Measurements from ENCODE around the gene CACNG7. TPM values are rescaled to one million over a fixed set of nuclear protein-coding genes. Genes with fewer than 3 reads are reported as not detected.
A peak's percentile ranks its signal among the peaks of the same experiment; 100 is the strongest.

The CACNG7 gene
- total RNA-seq, 1 donor from 2014 or later: not detected

DNA sequence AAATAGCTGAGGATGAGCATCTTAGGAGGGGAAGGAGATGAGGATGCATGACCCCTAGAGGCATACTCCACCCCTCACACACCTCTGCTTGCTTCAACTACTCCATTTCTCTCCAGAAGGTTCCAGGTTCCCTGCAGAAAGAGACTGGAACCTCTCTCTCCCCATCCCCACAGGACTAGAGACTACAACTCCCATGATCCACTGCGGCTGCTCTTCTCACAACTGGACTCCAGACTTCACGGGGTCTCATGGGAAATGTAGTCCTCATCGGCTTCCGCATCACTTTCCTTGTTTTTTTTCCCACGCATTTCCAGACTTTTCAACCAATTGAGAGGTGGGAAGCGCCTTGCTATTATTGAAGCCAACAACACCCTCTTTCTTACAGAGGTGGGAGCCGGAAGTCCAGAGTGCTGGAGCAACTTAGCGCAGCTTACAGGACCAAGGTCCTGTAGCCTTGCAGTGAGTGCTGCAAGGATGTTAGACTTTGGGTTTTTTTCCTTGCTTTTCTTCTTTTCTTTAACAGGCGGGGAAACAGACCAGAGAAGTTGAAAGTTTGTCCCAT, 68.4 kb downstream of the CACNG7 start:
- intact Hi-C loops (cut with DNase I): no loop called here
- DNase-seq (ENCODE audit: low spot score): peak; percentile 83

DNA sequence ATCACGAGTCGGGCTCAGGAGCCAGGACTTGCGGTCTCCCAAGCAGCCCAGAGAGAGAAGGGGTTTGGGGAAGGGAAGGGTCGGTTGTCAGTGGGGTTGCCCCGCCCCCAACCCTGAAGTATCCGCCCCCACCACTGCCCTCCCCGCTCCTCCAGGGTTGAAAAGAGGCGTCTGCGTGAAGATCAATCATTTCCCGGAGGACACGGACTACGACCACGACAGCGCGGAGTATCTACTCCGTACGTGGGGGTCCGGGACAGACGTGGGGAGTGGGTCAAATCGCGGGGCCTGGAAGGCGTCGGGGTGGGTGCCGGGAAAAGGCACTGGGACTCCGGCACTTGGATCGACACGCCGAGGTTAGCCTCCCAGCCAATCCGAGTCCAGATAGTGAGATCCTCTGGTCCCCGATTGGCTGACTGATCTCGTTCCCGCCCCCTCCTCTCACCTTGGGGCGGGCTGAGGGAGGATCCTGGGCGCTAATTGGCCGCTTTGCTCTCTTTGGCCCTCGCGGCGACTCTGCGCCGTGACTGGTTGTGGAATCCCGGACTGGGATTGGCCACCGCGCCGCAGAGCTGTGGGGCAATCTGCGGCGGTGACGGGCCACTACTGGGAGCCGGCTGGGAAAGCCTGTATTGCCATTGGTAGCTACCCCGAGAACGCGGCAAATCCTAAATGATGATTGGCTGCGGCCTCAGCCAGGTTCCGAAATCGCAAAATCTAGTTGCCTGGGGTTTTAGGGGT, 69.1 kb downstream of the CACNG7 start:
- peak; percentile 82 for DNase-seq (ENCODE audit: low spot score)
- intact Hi-C loops (cut with DNase I): no loop called here

DNA sequence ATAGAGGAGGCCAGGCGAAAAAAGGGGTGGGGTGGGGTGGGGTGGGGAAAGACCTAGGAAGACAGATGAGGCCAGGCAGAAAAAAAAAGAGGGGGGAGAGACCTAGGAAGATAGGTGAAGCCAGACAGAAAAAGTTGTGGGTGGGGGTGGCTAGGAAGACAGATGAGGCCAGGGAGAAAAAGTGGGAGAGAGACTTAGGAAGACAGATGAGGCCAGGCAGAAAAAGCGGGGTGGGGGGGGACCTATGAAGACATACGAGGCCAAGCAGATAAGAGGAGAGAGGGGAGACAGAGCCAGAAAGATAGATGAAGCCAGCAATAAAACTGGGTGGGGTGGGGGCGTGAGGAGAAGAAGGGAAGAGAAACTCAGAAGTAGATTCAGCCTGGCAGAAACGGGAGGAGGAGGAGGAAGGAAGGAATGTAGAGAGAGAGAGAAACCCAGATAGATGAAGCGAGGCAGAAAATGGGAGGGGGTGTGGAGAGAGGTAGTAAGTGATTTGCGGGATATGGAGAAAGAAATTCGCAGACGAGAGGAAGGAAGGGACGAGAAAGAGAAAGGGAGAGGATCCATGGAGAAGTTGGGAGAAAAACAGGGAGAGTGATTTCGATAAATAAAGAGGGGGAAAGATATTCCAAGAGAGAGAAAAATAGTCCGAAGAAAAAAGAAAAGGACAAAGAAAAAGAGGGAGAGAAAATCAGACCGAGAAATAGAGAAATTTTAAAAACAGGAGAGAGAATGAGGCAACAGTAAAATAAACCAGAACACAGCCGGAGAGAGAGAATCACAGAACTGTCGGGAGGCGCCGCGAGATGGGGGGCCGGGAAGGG, 70.1 kb downstream of the CACNG7 start:
- intact Hi-C loops (cut with DNase I): no loop called here

DNA sequence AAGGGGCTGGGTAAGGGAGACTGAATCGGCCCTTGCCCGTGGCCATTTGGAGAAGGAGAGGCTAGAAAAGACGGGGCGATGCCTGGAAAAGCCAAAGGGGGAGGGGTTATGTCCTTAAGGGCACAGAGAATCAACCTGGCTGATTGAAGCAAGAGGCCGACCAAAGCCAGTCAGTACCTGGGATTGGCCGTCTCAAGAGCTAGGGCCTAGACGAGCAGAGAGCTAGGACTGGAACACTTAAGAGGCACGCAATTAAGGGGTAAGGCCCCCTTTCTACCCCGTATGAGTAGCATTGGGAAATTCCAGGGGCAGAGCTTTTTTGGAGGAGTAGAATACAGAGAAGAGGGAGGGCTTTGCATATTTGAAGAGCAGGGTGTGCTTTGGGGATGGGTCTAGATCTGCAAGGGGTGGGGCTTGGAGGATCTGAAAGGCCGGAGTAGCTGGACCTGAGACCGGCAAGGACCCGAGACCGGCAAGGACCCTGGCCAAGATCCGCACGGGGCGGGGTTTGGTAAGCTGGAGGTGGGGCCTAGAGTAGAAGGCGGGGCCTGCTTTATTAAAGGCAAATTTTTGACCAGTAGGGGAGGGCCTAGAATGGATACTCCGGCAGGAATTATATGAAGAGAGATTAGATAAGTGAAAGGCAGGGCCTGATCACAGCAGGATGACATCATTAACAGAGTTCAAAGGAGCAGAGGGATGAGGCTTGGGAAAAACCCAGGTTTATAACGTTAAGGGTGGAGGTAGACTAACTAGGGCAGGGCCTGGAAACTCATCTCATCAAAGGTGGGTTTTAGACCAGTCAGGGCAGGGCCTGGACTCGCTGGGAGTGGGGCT, 71.7 kb downstream of the CACNG7 start:
- DNase-seq (ENCODE audit: low spot score): no peak
- intact Hi-C loops (cut with DNase I): no loop called here

More for the DNA sequence above, 70.1 kb downstream of the CACNG7 start:
- no peak for DNase-seq (ENCODE audit: low spot score)

DNA sequence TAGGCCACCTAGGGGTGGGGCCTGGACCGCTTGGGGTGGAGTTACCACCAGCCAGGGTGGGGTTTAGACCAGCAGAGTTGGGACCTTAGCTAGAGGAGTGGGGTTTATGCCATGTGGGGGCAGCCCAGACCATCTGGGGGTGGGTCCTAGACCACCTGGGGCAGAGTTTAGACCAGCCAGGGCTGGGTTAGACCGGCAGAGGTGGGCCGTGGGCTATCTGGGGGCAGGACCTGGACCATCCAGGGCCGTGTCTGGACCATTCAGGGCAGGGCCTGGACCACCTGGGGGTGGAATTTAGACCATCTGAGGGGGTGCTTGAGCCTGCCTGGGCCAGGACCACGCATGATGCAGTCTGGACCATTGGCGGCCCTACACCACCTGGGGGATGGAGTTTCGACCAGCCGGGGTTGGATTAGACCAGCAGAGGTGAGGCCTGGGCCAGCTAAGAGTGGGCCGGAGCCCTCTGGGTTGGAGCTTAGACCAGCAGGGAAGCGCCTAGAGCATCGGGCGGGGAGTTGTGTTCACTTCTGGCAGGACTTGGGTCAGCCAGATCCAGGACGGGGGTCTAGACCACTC, 72.4 kb downstream of the CACNG7 start:
- DNase-seq (ENCODE audit: low spot score): no peak
- intact Hi-C loops (cut with DNase I): no loop called here

DNA sequence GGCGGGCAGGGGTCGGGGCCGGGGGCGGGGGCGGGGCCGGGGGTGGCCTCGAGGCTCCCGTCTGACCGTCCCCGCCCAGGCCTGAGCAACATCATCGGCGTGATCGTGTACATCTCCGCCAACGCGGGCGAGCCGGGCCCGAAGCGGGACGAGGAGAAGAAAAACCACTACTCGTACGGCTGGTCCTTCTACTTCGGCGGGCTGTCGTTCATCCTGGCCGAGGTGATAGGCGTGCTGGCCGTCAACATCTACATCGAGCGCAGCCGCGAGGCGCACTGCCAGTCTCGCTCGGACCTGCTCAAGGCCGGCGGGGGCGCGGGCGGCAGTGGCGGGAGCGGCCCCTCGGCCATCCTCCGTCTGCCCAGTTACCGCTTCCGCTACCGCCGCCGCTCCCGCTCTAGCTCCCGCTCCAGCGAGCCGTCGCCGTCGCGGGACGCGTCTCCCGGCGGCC, 72.9 kb downstream of the CACNG7 start:
- intact Hi-C loops (cut with DNase I): no loop called here
- DNase-seq (ENCODE audit: low spot score): no peak

DNA sequence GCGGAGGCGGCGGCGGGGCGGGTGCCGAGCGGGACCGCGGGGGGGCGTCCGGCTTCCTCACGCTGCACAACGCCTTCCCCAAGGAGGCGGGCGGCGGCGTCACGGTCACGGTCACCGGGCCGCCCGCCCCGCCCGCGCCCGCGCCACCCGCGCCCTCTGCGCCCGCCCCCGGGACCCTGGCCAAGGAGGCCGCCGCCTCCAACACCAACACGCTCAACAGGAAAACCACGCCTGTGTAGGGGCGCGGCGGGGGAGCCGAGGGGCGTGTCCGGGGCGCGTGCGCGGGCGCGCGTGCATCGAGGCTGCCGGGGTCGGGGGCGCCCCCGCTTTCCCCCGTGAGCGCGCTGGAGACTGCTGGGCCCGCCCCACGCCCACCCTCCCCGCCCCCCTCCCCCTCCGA, 73.5 kb downstream of the CACNG7 start:
- DNase-seq (ENCODE audit: low spot score): no peak
- intact Hi-C loops (cut with DNase I): no loop called here

DNA sequence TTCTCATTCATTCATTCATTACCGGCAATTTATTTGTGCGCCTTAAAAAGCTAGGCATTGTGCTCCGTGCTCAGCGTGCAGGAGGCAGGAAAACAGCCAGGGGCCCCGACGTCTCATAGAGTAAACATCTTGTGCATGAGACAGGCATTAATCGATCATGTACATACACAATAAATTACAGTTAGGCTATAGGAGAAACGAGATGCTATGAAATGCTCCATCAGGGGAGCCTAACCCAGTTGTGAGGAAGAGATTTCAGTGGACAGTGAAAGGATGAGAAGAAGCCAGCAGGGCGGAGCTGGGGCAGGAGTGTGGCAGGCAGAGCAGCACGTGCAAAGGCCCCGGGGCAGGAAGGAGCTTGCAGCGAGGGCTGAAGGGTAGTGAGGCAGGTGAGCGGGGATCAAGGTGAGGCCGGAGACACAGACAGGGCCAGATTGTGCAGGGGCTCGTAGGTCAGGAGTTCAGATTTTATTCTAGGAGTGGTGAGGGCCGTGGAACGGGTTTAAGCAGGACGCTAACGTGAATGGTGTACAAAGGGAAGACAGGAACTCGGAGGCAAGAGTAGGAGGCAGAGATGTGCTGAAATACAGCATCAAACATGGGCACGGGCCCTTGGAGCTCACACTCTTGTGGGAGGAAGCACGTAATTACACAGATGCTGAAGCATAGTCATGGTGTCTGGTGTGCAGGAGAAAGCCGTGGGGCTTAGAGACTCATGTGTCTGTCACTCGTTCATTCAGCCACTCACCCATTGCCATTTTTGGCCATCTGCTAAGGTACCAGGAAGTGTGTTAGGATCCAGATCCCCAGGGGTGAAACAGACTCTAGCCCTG, 74.6 kb downstream of the CACNG7 start:
- no peak for DNase-seq (ENCODE audit: low spot score)
- intact Hi-C loops (cut with DNase I): no loop called here

DNA sequence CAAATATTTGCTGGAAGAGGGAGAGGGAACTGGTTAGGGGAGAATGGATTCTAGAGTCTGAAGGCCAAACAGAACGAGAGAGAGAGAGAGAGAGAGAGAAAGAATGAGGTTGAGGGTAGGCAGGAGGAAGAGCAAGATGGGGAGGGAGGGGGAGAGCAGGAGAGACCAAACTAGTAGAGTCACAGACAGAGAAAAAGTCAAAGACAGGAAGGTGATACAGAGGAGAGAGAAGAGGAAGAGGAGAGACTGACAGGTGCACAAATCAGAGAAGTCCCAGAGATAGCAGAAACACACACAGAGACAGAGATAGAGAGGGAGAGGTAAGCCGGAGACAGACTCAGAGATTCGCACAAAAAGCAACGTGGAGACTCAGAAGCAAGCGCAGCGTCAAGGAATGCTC, 76.8 kb downstream of the CACNG7 start:
- DNase-seq (ENCODE audit: low spot score): no peak
- intact Hi-C loops (cut with DNase I): no loop called here

DNA sequence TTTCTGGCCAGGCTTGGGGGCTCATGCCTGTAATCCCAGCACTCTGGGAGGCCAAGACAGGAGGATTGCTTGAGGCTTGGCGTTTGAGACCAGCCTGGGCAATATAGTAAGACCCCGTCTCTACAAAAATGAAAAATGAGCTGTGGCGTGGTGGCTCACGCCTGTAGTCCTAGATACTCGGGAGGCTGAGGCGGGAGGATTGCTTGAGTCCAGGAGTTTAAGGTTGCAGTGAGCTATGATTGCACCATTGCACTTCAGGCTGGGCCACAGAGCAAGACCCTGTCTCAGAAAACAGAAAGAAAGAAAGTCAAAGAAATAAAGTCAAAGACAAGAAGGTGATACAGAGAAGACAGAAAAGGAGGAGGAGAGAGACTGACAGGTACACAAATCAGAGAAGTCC, 79.9 kb downstream of the CACNG7 start:
- no peak for DNase-seq (ENCODE audit: low spot score)
- intact Hi-C loops (cut with DNase I): no loop called here

DNA sequence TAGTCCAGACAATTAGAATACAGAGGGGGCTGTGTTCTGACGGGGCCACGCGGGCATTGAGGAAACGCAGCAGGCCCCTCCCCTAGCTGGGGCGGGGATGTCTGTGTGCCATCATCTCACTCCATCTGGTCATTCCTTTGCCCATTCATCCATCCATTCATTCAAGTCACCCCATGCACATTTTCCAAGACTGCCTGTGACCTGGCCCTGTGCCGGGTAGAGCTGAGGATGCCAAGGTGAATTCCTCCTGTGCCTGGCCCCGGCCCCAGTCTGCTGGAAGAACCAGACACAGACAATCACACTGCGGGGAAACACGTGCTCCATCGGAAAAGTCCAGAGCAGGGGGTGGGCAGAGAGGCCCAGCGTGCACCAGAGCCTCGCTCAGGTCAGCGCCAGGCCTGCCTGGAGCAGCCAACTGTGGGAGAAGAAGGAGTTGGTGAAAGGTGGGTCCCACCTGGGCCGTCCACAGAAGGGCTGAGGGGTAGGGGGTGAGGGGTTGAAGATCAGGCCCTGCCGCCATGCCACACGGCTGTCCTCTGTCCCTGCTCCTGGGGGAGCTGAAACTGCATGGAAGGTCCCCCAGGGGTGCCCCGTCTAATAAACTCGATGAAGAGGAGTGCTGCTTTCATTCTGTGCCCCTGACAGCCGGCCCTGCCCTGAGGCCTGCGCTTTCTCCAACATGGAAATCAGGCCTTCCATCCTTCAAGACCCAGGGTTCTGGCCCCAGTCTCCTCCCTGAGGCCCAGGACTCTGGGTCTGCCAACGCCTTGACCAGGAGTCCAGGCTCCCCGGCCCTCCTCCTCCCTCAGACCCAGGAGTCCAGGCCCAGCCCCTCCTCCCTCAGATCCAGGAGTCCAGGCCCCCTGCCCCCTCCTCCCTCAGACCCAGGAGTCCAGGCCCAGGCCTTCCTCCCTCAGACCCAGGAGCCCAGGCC, 80.8 kb downstream of the CACNG7 start:
- intact Hi-C loops (cut with DNase I): no loop called here
- DNase-seq (ENCODE audit: low spot score): no peak

DNA sequence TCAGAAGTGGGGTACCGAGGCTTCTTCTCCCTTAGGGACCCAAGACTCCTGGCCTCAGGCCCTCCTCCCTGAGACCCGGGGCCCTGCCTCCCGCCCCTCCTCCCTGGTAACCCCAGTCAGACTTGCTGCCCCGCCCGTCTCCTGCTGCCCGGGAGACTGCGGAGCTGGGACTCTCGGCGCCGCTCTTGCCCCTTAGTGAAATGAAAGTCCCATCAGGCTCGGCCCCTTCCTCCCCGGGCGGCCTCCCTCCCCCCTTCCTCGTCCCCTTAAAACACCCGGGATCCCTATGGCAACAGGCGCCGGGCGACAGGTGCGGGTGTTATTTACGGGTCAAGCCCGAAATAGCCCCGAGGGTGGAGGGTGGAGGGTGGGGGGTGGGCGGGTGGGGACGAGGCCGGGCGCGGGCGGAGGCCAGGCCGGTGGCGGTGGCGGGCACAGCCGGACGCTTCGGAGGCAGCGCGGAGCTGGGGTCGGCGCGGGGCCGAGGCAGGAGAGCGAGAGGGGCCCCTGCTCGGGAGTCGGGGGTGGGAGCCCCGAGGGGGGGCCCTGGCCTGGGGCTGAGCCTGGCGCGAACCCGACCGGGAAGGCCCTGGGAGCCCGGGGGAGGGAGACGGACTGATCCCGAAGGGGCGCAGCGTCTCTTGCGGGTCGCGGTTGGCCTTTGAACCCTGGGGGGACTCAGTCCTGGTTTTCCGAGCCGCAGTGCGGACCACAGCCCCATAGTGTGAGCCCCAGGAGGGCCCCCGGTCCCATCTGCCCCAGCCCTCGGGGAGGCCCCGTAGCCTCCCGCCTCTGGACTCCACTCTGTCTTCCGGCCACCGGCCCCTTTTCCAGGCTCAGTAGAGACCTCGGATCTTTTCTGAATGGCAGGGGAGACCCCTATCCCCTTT, 82.4 kb downstream of the CACNG7 start, which contains the start of gene CACNG6:
Gene CACNG6 (plus strand): TSS at position 414 of the 890 bp plus-strand sequence. CDS start 1,241 bp downstream, outside the sequence.
- no peak for DNase-seq (ENCODE audit: low spot score)
- intact Hi-C loops (cut with DNase I): no loop called here

DNA sequence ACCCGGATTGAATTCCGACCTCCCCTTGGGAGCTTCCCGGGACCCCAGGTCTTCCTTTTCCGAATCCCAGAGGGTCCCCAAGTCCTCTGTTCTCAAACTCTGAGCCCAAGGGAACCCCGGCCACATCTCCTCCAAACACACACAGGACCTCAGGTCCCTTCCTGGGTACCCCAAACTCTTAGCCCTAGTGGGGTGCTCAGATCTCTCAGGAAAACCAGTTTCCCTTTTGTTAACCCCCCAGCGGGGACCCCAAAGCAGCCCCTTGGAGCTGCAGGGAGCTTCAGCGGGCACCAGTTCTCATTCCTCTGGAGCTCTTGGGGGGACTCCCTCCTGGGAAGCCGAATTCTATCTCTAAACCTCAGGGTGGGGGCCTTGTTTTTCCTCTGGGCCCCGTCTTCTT, 83.1 kb downstream of the CACNG7 start:
- no peak for DNase-seq (ENCODE audit: low spot score)
- intact Hi-C loops (cut with DNase I): no loop called here

DNA sequence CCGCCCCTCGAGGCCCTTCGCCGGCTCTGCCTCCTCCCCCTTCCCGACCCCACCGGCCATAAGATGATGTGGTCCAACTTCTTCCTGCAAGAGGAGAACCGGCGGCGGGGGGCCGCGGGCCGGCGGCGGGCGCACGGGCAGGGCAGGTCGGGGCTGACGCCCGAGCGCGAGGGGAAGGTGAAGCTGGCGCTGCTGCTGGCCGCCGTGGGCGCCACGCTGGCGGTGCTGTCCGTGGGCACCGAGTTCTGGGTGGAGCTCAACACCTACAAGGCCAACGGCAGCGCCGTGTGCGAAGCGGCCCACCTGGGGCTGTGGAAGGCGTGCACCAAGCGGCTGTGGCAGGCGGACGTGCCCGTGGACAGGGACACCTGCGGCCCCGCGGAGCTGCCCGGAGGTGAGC, 83.7 kb downstream of the CACNG7 start:
- no peak for DNase-seq (ENCODE audit: low spot score)
- intact Hi-C loops (cut with DNase I): no loop called here

DNA sequence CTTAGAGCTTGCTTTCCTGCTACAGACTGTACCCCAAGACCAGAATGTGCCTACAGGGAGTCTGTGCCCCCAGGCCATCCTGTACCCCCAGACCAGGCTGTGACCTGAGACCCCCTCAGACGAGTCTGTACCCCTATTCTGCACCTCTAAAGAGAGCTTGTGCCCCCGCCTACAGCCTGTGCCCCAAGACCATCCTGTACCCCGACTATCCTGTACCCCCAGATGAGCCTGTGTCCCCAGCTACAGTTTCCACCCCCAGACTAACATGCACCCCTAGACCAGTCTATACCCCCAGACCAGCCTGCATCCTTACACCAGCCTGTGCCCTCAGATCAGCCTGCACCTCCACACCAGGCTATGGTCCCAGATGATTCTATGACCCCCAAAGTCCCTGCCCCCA, 84.4 kb downstream of the CACNG7 start:
- intact Hi-C loops (cut with DNase I): no loop called here
- no peak for DNase-seq (ENCODE audit: low spot score)
